ENCODE results near the gene C3orf52.

Gene C3orf52

GRCh38 chr3:112134335-112135124, 48.3 kb downstream of the C3orf52 start:
- in situ Hi-C loops (cut with MboI; ENCODE audit: low sequenced_read_pairs): no loop called here

GRCh38 chr3:112136046-112136445, 49.9 kb downstream of the C3orf52 start:
- in situ Hi-C loops (cut with MboI; ENCODE audit: low sequenced_read_pairs): no loop called here

DNA sequence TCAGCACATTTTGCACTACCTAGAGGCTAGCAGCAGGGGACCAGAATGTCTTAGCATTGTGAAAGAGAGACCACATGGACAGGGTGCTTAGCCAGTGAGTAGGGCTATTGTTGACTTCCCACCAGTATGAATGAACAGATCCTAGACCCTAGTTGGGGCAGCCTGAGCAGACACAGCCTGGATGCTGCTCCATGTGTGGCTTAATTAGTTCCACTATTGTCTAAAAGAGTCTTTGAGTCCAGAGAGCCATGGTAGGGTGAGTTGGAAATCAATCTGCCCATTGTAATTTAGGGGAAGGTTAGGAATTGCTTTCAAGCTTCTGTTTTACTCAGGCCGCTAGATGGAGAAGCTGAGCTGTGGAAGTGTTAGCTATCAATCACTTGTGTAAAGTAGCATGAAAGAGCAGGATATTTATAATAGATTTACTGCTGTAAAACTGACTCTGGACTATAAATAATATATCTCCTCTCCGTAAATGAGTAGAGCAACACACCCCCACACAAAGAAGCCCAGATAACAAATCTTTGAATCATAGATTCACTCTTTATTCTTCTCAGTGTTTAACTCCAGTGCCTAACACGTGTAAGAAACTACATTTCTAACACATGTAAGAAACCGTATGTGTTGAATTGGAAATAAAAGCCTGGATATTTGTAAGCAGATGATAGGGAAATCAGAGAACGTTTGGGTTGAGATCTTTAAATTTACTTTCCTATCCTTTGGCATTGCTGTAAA, 50.9 kb downstream of the C3orf52 start:
- in situ Hi-C loops (cut with MboI; ENCODE audit: low sequenced_read_pairs): no loop called here

- in situ Hi-C loops (cut with MboI; ENCODE audit: low sequenced_read_pairs): no loop called here
Observed at GRCh38 chr3:112137781-112138180, 51.6 kb downstream of the C3orf52 start.

- in situ Hi-C loops (cut with MboI; ENCODE audit: low sequenced_read_pairs): no loop called here
Observed at GRCh38 chr3:112138219-112138969, 52.2 kb downstream of the C3orf52 start.

- in situ Hi-C loops (cut with MboI; ENCODE audit: low sequenced_read_pairs): no loop called here
Observed at GRCh38 chr3:112140584-112140983, 54.4 kb downstream of the C3orf52 start.

DNA sequence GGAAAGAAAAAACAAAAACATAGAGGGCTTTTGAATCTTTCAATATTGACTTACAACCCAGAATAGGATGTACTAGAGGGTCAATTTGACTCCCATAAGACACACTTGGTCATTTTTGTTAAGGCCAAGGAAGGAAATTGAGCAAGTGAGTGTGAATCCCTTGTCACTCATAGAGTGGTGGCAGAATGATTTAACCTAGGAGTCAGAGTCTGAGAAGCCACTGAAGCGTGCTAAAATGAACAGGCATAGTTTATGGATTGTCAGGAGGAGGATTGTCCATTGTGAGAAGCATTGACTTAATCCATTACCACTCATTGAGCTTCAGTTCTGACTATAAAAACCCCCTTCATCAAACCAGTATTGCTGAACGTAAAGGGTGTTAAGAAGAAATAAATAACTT, 55.1 kb downstream of the C3orf52 start:
- in situ Hi-C loops (cut with MboI; ENCODE audit: low sequenced_read_pairs): no loop called here

DNA sequence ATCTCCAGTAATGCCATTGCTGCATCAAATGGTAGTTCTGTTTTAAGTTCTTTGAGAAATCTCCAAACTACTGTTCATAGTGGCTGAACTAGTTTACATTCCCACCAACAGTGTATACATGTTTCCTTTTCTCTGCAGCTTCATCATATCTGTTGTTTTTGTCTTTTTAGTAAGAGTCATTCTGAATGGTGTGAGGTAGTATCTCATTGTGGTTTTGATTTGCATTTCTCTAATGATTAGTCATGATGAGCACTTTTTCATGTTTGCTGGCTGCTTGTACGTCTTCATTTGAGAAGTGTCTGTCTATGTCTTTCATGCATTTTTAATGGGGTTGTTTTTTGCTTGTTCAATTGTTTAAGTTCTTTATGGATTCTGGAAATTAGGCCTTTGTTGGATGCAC, 57.1 kb downstream of the C3orf52 start:
- in situ Hi-C loops (cut with MboI; ENCODE audit: low sequenced_read_pairs): no loop called here

- in situ Hi-C loops (cut with MboI; ENCODE audit: low sequenced_read_pairs): no loop called here
Observed at GRCh38 chr3:112143689-112144088, 57.5 kb downstream of the C3orf52 start.

DNA sequence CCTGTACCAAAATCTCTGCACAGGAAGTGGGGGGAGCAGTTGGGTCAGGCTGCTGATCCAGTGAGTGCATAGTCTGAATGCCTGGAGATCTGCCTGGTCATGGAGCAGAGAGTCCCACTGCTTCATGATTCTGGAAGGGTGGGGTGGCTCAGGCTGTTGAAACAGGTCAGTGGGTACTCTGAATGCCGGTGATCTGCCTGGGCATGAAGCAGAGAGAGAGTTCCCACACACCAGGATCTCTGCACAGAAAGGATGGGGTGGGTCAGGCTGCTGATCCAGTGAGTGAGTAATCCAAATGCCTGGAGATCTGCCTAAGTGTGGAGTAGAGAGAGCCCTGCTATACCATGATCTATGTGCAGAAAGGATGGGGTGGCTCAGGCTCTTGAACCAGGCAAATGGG, 62.9 kb downstream of the C3orf52 start:
- in situ Hi-C loops (cut with MboI; ENCODE audit: low sequenced_read_pairs): no loop called here

DNA sequence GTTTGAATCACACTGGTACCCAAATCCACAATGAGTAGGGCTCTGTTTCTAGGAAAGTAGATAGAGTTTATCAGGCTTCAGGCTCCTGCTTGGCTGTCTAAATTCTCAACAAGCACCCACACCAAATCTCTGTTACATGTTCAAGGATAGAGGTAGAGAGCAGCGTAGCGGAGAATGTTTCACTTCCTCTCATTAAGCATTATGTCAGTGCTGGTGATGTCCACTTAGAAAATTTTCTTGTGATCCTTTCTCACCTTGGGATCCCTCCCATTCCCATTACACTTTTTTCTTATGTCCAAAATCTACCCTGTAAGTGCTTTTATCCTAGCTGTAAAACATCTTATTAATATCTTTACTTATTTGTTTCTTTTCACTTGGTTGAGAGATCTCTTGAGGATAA, 81.6 kb downstream of the C3orf52 start:
- in situ Hi-C loops (cut with MboI; ENCODE audit: low sequenced_read_pairs): no loop called here
